CD4-positive, alpha-beta T cell treated with Interferon gamma for 1 hour (primary cell): ENCODE measurements around the gene ASB16.
A peak's percentile ranks its signal among the peaks of the same experiment; 100 is the strongest.

Experiments
- DNase-seq: peaks from one replicate; pipeline ENCODE4 v3.0.0-alpha.2; 2020

The ASB16 gene

GRCh38 chr17:44191369-44191768, 20.9 kb downstream of the ASB16 start:
- no peak for DNase-seq

- no peak for DNase-seq
These were observed 21.5 kb downstream of the ASB16 start for GRCh38 chr17:44191941-44192496.

- DNase-seq, result no peak
These were observed 22.2 kb downstream of the ASB16 start for GRCh38 chr17:44192750-44193149.

GRCh38 chr17:44193326-44194084, 23.0 kb downstream of the ASB16 start:
- DNase-seq, result no peak

GRCh38 chr17:44197107-44197506, 26.6 kb downstream of the ASB16 start:
- DNase-seq, result no peak

GRCh38 chr17:44197980-44198720, 27.6 kb downstream of the ASB16 start:
- peak; percentile 72 for DNase-seq

- peak; percentile 67 for DNase-seq
These were observed 28.4 kb downstream of the ASB16 start for GRCh38 chr17:44198721-44199552.

- peak; percentile 99 for DNase-seq
These were observed 29.3 kb downstream of the ASB16 start, which contains the start of gene ATXN7L3 for GRCh38 chr17:44199553-44200477. Gene ATXN7L3 (minus strand): TSS chr17:44199884. CDS start chr17:44198070, 1,814 bp downstream.

- no peak for DNase-seq
These were observed 30.1 kb downstream of the ASB16 start for GRCh38 chr17:44200478-44201155.

- no peak for DNase-seq
These were observed 32.3 kb downstream of the ASB16 start for GRCh38 chr17:44202756-44203155.

GRCh38 chr17:44203731-44204440, 33.4 kb downstream of the ASB16 start:
- peak; percentile 58 for DNase-seq

GRCh38 chr17:44204441-44204882, 34.0 kb downstream of the ASB16 start:
- DNase-seq, result no peak

GRCh38 chr17:44205962-44206824, 35.7 kb downstream of the ASB16 start:
- no peak for DNase-seq

- no peak for DNase-seq
These were observed 36.3 kb downstream of the ASB16 start for GRCh38 chr17:44206825-44207155.

- DNase-seq, result no peak
These were observed 36.8 kb downstream of the ASB16 start for GRCh38 chr17:44207319-44207718.

- DNase-seq, result no peak
These were observed 37.2 kb downstream of the ASB16 start for GRCh38 chr17:44207743-44208142.

GRCh38 chr17:44209786-44210341, 39.4 kb downstream of the ASB16 start:
- no peak for DNase-seq

- DNase-seq, result peak; percentile 91
These were observed 40.1 kb downstream of the ASB16 start for GRCh38 chr17:44210342-44211192.
